HG03469 (cell line): ENCODE data around the gene SYP.

Experiments
- ATAC-seq: cut with Tn5 transposase; IDR thresholded peaks from one replicate; pipeline ENCODE4 v1.9.1; 2021; ENCODE audit warnings: mild to moderate bottlenecking, moderate library complexity, moderate number of reproducible peaks; ENCODE audit not compliant: unreplicated experiment

Gene SYP

DNA sequence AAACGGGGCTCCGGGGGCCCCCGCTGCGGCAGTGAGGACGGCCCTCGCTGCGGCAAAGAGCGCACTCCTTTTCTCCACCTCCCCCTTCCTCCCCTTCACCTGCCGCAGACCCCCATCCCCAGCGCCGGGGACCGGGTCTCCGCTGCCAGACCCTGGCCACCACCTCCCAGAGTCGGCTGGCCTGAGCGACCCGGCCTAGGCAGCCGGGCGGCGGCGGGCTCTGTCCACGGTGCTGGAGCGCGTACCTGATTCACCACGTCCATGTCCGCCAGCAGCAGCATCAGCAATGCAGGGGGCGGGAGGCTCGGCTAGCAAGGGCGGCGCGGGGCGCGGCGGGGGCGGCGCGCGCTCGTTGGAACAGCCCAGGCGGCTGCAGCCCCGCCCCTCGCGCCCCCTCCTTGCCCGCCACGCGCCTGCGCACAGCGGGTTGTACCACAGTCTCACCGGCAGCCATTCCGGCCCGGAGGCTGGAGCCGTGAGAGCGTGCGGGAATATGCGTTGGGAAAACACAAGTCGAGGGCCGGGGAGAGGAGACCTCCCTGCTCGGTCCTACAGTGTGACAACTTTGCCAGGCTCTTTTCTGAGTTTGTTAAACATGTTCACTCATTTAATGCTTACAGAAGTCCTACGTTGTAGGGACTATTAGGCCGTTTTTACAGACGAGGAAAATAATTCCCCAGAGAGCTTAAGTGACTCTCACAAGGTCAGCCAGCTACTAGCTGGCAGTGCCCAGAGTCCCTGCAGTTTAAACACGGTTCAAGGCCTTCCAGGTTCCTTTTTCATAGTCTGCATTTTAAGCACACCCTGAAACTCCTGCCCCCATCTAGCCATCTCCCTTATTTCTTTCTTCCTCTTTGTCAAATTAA, at the start of gene SYP:
SYP (minus strand) TSS at position 288 of the 866 bp plus-strand sequence; CDS start at position 281, 7 bp downstream.
- peak; percentile 81 for ATAC-seq

DNA sequence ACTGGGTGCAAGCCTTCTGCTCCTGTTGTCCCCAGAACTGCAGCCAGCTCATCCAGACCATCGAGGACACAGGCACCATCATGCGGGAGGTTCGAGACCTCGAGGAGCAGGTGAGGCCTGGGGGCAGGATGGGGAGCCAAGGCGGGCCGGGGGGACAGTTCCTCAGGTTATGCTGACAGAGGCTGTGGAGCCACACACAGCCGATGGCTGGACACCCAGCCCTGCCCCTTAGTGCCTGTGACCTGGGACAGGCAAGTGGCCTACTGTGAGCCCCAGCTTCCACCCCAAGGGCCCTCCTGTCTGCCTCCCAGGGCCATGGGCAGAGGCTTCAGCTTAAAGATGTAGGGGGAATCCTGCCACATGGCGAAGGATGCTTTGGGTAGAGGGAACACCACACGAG, 49.6 kb upstream of the SYP start:
- ATAC-seq = no peak

DNA sequence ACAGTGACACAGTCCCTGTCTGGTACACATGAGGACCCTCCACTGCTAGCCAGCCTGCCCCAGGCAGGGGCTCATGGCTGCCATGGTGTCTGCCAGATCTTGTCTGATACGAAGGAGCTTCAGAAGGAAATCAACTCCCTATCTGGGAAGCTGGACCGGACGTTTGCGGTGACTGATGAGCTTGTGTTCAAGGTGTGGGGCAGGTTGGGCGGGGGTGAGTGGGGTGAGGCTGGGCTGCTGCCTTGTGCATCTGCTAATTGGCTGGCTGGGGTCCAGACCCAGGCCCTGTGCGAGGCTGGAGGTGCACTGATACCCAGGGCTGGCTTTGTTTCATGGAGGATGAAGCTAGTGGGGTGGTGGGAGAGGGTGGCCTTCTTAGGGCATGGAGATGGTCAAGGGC, 49.1 kb upstream of the SYP start:
- ATAC-seq = no peak

DNA sequence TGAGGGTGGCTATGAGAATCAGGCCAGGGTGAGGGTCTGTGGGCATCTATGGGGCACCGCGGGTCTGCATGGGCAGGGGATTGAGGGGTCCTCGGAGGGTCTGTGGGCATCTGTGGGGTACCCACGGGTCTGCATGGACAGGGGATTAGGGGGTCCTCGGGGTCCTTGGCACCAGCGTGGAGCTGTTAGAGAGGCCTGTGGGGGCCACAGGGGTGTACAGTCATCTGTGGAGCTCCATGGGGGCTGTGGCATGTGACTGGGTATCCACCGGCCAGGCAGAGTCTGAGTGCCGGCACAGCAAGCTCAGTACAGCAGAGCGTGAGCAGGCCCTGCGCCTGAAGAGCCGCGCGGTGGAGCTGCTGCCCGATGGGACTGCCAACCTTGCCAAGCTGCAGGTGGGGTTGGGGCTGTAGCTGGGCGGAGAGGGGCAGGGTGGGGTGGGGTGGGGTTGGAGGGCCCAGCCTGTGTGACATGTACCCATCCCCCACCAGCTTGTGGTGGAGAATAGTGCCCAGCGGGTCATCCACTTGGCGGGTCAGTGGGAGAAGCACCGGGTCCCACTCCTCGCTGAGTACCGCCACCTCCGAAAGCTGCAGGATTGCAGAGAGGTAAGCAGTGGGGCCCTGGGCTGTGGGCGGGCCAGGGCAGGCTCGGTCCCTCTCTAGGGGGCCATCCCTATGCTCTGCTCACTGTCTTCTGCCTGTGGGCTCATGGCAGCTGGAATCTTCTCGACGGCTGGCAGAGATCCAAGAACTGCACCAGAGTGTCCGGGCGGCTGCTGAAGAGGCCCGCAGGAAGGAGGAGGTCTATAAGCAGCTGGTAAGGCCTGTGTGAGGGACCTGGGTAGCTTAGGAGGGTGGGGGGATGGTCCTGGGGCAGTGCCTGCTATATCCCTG, 48.2 kb upstream of the SYP start:
- no peak for ATAC-seq

DNA sequence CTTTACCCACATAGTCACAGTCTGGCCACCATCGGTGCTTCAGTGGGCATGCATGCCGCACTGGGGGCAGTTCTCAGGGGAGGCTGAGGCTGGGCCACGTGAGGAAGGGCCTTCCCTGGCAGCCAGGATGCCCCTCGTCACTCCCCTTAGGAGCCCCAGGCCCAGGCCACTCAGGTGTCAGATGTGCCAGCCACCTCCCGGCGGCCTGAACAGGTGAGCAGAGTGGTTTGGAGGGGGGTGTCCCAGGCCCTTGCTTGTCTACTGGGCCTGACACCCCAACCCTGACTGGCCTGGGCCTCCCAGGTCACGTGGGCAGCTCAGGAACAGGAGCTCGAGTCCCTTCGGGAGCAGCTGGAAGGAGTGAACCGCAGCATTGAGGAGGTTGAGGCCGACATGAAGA, 47.4 kb upstream of the SYP start:
- no peak for ATAC-seq

DNA sequence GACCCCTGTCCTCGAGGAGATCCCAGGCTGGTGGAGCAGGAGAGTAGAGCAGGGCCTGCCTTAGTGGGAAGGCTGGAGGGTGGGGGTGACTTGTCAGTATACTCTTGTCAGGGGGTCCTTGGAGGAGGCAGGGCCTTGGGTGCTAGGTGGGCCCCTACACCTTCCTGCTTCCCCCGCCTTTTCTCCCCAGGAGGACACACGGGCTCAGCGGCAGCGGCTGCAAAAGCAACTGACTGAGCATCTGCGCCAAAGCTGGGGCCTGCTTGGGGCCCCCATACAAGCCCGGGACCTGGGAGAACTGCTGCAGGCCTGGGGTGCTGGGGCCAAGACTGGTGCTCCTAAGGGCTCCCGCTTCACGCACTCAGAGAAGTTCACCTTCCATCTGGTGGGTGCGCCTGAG, 46.5 kb upstream of the SYP start:
- no peak for ATAC-seq

DNA sequence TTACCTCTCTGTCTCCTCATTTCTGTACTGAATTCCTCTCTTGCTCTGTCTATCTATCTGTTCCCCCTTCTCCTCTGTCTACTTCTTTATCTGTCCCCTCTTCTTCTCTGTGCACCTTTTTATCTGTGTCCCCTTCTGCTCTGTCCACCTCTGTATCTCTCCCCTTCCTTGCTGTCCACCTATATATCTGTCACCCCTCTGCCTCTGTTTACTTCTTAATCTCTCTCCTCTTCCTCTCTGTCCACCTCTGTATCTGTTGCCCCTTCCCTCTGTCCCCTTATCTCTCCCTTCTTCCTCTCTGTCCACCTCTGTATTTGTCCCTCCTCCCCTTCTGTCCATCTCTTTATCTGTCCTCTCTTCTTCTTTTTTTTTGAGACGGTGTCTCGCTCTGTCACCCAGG, 44.2 kb upstream of the SYP start:
- ATAC-seq = no peak

DNA sequence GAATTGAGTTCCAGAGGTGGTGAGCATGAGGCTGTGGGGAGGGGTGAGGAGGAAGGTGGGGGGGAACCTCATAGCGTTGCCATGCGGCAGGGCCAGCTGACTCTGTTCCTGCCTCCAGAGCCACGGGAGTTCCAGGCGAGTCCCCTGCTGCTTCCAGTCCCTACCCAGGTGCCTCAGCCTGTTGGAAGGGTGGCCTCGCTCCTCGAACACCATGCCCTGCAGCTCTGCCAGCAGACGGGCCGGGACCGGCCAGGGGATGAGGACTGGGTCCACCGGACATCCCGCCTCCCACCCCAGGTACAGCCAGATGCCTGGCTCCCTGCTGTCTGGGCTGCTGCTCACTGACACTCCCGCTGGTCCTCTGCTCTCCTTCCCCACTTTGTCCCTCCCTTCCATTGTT, 43.2 kb upstream of the SYP start:
- no peak for ATAC-seq

DNA sequence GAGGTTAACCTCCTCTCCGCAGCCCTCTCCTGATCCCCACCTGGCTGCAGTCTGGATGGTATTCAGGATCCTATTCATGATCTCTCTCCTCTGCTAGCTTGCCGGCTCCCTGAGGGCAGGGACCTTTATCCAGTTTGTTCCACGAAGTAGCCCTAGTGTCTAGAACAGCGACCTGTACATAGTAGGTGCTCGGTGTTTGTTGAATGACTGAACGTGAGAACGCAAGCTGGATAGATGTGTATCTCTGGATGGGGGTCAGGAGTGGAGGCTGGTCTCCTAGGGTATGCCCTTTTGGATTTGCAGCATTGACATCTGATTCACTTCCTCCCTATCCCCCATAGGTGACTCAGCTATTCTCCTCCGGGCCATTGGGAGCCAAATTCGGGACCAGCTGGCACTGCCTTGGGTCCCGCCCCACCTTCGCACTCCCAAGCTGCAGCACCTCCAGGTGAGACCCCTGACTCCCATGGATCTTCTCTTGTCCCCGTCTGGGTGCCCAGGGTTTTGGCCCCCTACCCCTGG, 42.6 kb upstream of the SYP start:
- ATAC-seq = no peak

DNA sequence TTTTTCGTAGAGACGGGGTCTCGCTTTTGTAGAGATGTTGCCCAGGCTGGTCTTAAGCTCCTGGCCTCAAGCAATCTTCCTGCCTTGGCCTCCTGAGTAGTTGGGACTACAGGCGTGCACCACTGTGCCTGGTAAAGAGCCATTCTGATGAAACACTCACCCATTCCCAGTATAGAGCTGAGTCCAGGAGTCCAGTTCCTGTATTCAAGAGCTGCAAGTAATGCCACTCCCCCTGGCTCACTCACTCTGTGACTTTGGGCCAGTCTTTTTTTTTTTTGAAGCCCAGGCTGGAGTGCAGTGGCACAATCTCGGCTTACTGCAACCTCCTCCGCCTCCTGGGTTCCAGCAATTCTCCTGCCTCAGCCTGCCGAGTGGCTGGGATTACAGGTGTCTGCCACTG, 38.7 kb upstream of the SYP start:
- no peak for ATAC-seq

DNA sequence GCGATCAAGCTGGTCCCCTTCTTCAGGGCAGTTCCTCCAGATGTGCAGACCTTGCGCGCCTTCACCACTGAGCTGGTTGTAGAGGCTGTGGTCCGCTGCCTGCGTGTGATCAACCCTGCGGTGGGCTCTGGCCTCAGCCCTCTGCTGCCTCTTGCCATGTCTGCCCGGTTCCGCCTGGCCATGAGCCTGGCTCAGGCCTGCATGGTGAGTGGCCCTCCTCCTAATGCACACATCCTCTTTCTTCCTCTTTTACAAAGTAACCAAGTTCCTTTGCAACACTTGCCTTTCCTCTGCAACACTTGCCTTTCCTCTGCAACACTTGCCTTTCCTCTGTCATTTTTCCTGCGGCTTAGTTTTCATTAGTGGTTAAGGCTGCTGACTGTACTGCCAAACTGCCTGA, 37.1 kb upstream of the SYP start:
- ATAC-seq = no peak

DNA sequence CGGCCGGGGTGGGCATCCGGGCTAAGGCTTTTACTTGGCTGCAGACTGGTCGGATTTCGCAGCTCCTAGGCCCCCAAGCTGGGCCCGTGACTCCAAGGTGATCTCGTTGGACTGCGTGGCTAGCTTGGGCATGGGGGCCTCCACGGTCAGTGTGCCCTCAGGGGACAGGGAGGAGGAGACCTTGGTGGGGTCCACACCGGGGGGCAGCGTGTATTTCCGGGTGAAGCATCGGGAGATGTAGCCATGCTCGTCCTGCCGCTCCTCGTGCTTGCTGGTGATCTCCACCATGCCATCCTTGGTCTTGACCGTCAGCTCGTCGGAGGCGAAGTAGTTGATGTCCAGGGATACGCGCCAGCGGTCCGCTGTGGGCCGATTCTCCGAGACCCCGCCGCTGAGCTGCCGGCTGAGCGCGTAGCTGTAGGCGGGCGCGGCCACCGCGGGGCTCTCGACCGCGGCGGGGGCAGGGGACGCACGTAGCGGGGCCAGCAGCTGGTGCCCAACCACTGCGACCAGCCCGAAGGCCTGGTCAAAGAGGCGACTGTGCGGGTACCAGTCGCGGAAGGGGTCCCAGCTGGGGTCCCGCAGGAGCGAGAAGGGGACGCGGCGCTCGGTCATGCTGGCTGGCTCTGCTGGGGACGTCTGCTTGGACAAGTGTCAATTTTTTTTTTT, 34.0 kb upstream of the SYP start:
- no peak for ATAC-seq

DNA sequence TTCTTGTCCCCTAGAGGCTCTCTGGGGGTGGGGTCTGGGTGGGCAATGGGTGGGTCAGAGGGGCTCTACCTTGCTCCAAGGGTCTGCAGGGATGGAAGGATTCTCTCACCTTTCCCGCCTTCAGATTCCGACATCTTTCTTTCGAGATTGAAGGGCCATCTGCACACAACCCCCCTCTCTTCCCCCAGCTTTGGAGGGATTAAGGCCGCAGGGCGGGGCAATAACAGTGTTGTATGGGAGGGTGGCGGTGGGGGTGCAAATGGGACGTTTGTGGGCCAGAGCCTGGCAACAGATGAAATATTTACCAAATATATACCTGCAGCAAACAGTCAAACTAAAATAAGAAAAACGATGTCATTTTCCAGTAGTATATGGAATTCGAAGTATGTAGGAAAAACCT, 33.2 kb upstream of the SYP start, which contains the start of gene CACNA1F:
CACNA1F (minus strand) TSS at position 165 of the 400 bp plus-strand sequence; CDS start at position 134, 31 bp downstream.
- ATAC-seq = no peak

DNA sequence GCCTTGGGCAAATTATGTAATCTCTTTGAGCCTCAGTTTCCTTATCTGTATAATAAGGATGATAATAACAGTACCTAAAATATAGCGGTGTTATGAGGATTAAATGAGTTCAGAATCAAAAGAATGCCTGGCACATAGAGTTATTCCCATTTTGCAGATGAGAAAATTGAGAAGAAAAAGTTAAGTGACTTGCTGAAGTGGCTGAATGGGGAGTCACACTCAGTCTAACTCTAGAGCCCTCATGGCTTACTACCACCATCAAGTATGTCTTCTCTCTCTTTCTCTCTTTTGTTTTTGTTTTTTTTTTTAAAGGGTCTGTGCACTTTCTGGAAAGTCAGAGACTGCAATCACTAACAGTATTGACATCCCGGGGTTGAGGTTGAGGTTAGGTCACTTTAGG, 32.5 kb upstream of the SYP start:
- ATAC-seq = no peak

DNA sequence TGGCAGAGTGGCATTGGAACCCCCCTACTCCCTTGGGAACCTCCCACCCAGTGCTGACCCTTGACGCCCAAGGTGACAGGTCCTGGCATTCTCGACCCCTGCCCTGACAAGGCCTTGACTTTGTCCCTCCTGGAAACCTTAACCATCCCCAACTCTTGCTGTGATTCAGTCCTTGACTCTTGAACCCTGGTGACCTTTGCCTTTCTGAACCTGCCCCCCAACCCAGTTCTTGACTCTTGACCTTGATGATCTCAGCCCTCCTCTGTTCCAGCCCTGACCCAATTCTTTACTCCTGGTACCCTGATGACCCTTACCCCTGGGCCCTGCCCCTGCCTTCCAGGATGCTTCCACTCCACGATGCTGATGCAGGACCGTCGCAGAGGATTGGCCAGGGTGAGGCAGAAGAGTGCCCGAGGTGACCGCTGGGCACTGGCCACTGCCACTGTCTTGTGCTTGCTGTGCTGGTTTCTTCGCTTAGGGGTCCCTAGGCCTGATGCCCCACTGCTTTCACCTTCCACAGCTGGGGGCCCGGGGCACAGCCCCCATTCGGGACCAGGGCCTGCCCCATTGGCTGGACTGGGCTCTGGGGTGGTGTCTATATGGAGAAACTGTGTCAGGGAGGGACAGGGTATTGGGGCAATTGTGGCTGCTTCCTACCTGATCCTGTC, 31.5 kb upstream of the SYP start:
- ATAC-seq = no peak

DNA sequence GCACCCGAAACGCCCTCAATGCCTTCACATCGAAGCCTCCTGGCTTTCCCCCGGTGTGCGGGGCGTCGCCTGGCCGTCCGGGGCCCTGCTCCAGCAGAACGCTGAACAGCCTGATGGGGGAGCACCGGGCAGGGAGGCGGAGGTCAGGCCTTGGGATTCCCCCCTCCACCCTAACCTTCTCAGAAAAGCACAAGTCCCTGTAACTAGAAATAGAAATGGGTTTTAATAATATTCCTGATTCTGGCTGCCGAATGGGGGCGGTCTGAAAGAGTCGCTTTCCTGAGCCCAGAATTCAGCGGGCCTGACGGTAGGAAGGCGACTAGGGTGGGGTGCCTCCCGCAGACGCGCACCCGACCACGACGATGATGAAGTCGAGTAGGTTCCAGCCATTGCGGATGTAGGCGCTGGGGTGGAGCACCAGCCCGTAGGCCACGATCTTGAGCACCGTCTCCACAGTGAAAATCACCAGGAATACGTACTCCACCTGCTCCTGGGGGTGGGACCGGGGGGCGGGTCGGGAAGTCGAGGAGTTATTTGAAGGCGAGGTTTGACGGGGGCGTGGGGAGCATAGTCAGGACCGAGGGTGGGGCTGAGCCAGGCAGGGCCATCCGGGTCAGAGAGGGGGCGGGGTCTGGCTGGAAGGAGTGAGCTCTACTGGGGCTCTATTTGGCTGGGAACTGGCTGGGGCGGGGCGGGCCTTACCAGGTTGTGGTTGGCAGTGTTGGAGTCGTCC, 30.7 kb upstream of the SYP start:
- no peak for ATAC-seq

DNA sequence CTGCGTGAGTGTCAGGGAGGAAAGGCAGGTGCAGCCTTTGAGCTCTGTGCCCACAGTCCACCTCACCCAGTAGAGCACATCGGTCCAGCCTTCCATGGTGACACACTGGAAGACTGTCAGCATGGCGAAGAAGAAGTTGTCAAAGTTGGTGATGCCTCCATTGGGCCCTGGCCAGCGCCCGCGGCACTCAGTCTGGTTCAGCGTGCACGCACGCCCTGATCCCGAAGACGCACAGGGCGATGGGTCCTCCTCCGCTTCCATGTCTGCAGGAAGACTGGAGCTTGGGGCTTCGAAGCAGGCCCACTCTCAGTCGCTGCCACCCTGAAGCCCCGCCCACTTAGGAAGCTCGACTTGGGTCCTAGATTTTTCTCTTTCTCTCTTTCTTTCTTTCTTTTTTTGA, 28.2 kb upstream of the SYP start:
- no peak for ATAC-seq

DNA sequence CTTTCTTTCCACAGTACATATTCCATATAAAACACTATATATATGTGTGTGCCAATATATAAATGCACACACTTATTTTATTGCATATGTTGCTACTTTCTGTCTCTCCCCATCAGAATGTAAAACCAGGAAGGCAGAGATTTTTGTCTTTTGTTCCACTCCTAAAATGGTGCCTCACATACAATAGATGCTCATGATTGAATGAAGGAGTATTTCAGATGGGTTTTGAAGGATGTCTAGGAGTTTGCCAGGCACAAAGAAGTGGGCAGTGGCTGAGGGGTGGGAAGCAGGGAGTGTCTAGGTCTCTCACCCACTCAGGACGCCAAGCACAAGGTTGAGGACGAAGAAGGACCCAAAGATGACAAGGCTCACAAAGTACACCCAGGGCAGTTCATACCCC, 27.7 kb upstream of the SYP start:
- no peak for ATAC-seq

DNA sequence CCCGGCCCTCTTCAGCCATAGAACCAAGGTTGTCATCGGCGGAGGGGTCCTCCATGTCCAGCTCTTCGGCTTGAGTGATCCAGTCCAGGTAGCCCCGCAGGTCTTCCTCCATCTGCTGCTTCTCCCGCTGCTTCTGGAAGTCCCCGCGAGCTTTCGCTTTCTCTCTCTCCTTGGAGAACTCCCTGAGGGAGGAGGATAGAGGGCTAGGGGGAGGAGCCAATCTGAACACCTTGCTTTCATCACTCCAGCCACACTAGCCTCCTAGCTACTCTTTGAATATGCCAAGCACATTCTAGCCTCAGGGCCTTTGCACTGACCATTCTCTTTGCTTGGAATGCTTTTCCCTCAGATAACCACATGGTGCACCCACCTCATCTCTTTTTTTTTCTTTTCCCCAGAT, 27.0 kb upstream of the SYP start:
- ATAC-seq = no peak

DNA sequence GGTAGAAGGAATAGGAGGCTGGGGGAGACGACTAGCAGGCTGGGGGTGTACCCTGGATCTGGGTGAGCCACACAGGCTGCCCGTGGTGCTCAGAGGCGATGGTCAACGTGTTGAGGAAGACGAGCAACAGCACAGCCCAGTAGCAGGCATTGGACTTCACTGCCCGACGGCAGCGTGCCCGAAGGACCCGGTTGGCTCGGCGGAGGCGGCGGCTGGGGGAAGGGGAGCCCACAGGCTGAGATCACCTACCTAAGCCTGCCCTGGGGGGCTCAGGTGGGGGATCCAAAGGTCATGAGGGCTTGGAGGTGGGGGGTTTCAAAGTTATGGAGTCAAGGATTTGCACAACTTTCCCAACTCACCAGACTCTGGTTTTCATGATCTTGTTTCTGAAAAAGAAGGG, 25.9 kb upstream of the SYP start:
- ATAC-seq = no peak
